Measurements from ENCODE around the gene NVL.

NVL gene

GRCh38 chr1:224276771-224277487 is 53.0 kb downstream of the NVL start:
- no peak for DNase-seq

- no peak for DNase-seq
Measured at GRCh38 chr1:224274970-224275626, 54.9 kb downstream of the NVL start.

- no peak for DNase-seq
Measured at GRCh38 chr1:224273641-224274040, 56.3 kb downstream of the NVL start.

GRCh38 chr1:224271106-224271505 is 58.9 kb downstream of the NVL start:
- DNase-seq, result no peak

- no peak for DNase-seq
Measured at GRCh38 chr1:224267925-224268324, 62.0 kb downstream of the NVL start.

GRCh38 chr1:224266915-224267856 is 62.8 kb downstream of the NVL start:
- no peak for DNase-seq

GRCh38 chr1:224266105-224266914 is 63.7 kb downstream of the NVL start:
- no peak for DNase-seq

- DNase-seq, result no peak
Measured at GRCh38 chr1:224264321-224264720, 65.7 kb downstream of the NVL start.

GRCh38 chr1:224262373-224263054 is 67.5 kb downstream of the NVL start:
- no peak for DNase-seq

GRCh38 chr1:224259986-224260385 is 70.0 kb downstream of the NVL start:
- DNase-seq, result no peak

- DNase-seq, result no peak
Measured at GRCh38 chr1:224258351-224258750, 71.6 kb downstream of the NVL start.

GRCh38 chr1:224256640-224257039 is 73.3 kb downstream of the NVL start:
- DNase-seq, result no peak

- DNase-seq, result no peak
Measured at GRCh38 chr1:224253721-224254120, 76.3 kb downstream of the NVL start.

GRCh38 chr1:224252479-224252878 is 77.5 kb downstream of the NVL start:
- no peak for DNase-seq

GRCh38 chr1:224251741-224252146 is 78.2 kb downstream of the NVL start:
- DNase-seq, result no peak

GRCh38 chr1:224245188-224245587 is 84.8 kb downstream of the NVL start:
- no peak for DNase-seq

- DNase-seq, result no peak
Measured at GRCh38 chr1:224238756-224239155, 91.2 kb downstream of the NVL start.

- no peak for DNase-seq
Measured at GRCh38 chr1:224238212-224238611, 91.8 kb downstream of the NVL start.

- DNase-seq, result no peak
Measured at GRCh38 chr1:224237119-224237881, 92.7 kb downstream of the NVL start.

- no peak for DNase-seq
Measured at GRCh38 chr1:224235813-224236493, 94.0 kb downstream of the NVL start.

GRCh38 chr1:224234017-224234416 is 96.0 kb downstream of the NVL start:
- no peak for DNase-seq
